Activated CD8-positive, alpha-beta memory T cell treated with anti-CD3 and anti-CD28 coated beads, Interleukin-2, amount 50 U/mL, for 24 hours (primary cell): Measurements from ENCODE around the gene PIEZO2.

Experiments
- DNase-seq: peaks from one replicate; pipeline ENCODE4 v3.0.0-alpha.2; 2020; ENCODE audit errors: extremely low read depth

PIEZO2 gene

GRCh38 chr18:11113046-11113548 is 36.3 kb downstream of the PIEZO2 start:
- DNase-seq: no peak

- DNase-seq: no peak
Observed at GRCh38 chr18:11112286-11112685, 37.1 kb downstream of the PIEZO2 start.

GRCh38 chr18:11110509-11110908 is 38.9 kb downstream of the PIEZO2 start:
- DNase-seq: no peak

- no peak for DNase-seq
Observed at GRCh38 chr18:11108947-11109346, 40.4 kb downstream of the PIEZO2 start.

- DNase-seq: no peak
Observed at GRCh38 chr18:11106894-11107293, 42.5 kb downstream of the PIEZO2 start.

GRCh38 chr18:11105463-11105862 is 43.9 kb downstream of the PIEZO2 start:
- DNase-seq: no peak

GRCh38 chr18:11104307-11104706 is 45.1 kb downstream of the PIEZO2 start:
- DNase-seq: no peak

- no peak for DNase-seq
Observed at GRCh38 chr18:11096839-11097750, 52.3 kb downstream of the PIEZO2 start.

- DNase-seq: no peak
Observed at GRCh38 chr18:11096411-11096810, 53.0 kb downstream of the PIEZO2 start.

GRCh38 chr18:11095674-11096293 is 53.6 kb downstream of the PIEZO2 start:
- DNase-seq: no peak

GRCh38 chr18:11095211-11095610 is 54.2 kb downstream of the PIEZO2 start:
- no peak for DNase-seq

GRCh38 chr18:11091746-11092145 is 57.6 kb downstream of the PIEZO2 start:
- no peak for DNase-seq

GRCh38 chr18:11089931-11090715 is 59.2 kb downstream of the PIEZO2 start:
- no peak for DNase-seq

- no peak for DNase-seq
Observed at GRCh38 chr18:11081009-11081532, 68.3 kb downstream of the PIEZO2 start.

GRCh38 chr18:11078491-11078890 is 70.9 kb downstream of the PIEZO2 start:
- DNase-seq: no peak

- no peak for DNase-seq
Observed at GRCh38 chr18:11077548-11078187, 71.7 kb downstream of the PIEZO2 start.

- DNase-seq: no peak
Observed at GRCh38 chr18:11074889-11075288, 74.5 kb downstream of the PIEZO2 start.

GRCh38 chr18:11073971-11074370 is 75.4 kb downstream of the PIEZO2 start:
- no peak for DNase-seq

GRCh38 chr18:11072632-11073031 is 76.7 kb downstream of the PIEZO2 start:
- no peak for DNase-seq

GRCh38 chr18:11071300-11071699 is 78.1 kb downstream of the PIEZO2 start:
- no peak for DNase-seq

- DNase-seq: no peak
Observed at GRCh38 chr18:11070593-11070992, 78.8 kb downstream of the PIEZO2 start.
